NCI-H748 (cell line): Measurements from ENCODE around the gene PAIP1.
A peak's percentile ranks its signal among the peaks of the same experiment; 100 is the strongest.
"Not testable (repeated sequence)": the region's sequence is repeated elsewhere in the genome, so short reads cannot be mapped to it uniquely, and the experiment has no call there.

Experiments used
- DNase-seq: peaks from one replicate; lab custom pipeline; 2025; ENCODE audit not compliant: unreplicated experiment; lab: John Stamatoyannopoulos, UW

The PAIP1 gene

DNA sequence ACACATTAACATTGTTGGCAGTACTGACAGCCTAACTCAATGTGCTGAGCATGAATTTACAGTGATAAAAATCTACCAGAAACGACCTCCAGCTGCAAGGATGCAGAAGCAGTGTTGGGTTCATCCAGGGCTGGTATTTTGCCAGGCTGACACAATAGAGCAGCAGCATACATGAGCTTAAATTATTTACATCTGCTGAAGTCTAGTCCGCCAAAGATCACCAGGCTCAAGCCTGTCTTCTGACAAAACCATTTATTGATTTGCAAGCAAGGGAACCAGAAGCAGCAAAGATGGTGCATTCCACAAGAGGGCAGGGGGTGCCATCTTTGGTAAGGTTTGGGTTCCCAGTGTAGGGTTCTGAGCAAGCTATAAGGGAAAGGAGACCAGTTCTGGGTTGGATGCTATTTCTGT lies 33.2 kb downstream of the PAIP1 start:
- DNase-seq, result no peak

DNA sequence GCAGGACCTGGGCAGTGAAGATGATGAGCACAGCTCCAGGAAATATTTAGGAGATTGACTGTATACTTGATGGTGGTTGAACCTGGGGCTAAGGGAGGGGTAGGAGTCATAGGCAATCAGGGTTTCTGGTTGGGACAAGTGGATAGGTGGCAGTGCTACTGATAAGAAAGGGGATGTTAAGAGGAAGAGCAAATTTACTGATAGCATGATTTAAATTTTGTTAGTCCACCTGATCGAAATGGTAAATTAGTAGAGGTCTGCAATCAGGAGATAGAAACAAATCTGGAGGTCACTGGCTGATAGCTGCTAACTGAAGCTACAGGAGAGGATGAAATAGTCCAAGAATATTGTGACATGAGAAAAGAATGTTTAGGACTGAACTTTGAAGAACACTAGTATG lies 36.3 kb downstream of the PAIP1 start:
- no peak for DNase-seq

DNA sequence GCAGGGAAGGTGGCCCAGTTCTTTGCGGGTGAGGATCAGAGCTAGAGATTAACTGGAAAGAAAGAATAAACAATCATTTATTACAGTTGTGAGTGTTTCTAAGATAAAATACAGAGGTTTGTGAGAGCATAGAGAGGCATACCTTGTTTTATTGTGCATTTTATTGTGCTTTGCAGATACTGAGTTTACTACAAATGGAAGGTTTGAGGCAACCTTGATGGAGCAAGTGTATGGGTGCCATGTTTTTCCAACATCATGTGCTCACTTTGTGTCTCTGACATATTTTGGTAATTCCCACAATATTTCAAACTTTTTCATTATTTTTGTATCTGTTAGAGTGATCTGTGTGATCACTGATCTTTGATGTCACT lies 41.2 kb downstream of the PAIP1 start:
- no peak for DNase-seq

DNA sequence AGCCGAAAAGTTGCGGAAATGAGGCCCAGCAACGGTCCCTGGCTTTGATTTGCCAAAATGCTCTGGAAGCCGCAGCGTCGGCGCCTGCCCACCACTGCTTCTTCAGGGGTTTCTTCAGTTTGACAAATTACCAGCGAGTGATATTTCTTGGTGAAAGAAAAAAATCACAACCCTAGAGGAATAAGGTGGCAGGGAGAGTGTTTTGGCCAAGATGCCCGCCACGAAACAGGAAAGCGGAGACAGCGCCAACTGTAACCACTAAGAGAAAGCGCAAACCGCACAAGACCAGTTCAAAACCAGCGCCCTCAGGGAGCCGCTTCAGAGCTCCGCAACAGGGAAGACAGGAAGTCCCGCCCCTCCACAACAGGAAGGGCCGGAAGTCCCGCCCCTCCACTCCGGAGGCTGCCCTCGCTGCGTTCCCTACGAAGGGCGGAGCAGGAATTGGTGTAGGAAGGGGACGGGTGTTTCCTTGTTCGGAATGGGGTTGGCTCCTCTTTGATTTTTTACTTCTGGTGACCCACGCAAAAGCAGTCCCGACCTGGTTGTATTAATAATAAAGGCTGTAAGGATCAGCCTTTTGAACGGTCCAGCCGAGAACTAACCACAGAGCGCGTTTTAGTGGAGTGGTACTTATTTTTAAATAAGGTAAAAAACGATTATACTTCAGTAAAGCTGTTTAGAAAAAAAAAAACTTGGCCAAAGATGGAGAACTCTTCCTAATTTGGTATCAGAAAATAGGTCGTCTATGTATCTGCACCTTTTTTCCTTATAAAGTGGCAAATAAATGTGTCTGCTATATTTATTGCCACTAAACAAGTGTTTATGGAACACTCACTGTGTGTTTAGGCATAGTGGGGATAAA lies 41.8 kb downstream of the PAIP1 start, which contains the start of gene C5orf34:
C5orf34 (minus strand) TSS at position 333 of the 862 bp plus-strand sequence. CDS start 5,809 bp downstream, outside the sequence.
- DNase-seq, result peak; percentile 100

DNA sequence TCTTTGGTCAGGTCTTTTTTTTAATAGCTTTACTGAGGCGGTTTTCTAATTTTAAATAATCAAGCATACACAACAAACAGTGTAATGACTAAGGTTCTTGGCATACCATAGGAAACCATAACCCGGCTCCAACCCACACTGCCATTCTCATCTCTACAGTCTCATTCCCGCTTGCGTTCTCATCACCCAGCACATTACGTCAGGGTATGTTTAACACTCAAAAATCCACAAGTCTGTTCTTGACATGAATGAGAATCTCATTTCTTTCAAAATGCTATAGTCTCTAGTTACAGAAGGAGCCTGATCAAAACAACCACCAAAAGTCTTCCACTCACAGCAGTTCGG lies 42.4 kb downstream of the PAIP1 start:
- DNase-seq, result peak; percentile 80

DNA sequence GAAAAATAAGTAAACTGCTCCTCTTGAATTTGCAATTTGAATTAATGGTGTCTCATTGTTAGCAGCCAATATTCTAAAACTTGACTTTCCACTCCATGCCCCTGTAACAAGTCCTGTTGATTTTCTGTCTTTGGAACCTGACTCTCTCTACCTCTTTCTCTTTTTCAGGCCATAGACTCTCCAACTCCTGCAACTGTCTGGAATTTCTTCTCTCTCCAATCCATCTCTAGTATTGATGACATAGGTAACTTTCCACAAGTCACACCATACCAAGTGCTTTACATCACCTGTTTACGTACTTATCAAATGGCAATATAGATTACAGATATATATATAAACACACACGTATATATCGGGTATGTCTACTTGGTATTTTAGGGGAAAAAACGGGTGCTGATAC lies 42.9 kb downstream of the PAIP1 start:
- DNase-seq, result no peak

DNA sequence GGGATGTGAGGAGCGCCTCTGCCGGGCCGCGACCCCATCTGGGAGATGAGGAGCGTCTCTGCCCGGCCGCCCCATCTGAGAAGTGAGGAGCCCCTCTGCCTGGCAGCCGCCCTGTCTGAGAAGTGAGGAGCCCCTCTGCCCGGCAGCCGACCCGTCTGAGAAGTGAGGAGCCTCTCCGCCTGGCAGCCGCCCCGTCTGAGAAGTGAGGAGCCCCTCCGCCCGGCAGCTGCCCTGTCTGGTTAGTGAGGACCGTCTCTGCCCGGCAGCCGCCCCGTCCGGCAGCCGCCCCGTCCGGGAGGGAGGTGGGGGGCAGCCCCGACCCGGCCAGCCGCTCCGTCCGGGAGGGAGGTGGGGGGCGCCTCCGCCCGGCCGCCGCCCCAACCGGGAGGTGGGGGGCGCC lies 45.8 kb downstream of the PAIP1 start:
- DNase-seq, result not testable (repeated sequence)

DNA sequence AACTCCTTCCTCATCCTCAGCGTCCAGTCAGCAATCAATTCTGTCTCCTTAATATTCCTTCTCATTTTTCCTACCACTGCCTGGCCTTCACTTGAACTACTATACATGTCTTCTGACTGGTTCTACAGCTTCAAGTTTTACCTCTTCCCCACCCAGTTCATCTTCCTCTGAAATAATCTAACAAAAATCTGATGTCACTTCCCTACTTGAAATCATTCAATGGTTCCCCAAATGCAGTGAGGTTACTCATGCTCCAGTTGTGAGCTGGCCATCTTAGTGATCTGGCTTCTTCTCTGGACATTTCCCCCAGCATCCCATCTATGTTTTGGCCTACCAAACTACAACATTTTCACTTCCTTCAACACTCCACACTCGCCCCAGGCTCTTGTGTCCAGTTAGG lies 58.3 kb downstream of the PAIP1 start:
- no peak for DNase-seq

DNA sequence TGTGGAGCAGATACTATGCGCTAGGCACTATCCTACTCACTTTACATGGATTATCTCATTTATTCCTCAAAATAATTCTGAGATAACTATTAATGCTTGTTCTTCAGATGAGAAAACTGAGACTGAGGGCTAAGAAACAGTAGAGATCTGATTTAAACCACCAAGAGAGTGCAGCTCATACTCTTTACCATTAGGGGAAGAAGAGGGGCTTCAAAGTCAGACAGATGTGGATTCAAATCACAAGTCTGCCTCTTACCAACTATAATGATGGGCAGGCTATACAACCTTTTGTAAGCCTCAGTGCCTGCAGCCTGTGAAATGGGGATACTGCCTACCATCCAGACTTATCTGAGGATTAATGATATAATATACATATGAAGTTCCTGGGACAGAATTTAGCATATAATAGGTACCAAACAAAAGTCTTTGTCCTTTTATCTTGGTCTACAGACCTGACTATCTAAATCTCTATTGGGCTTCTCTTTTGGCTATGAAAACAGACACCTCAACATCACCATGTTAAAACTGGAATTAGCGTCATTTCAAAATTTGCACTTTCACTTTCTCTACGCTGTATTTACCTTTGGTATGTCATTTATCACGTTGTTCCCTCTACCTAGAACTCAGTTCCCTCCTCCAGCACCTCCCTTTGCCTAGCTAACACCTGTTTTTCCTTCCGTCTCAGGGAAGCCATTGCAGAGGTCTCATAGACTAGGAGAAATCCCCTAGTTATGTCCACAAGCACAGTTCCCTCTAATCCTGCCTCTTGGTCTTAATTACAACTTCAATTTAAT lies 59.4 kb downstream of the PAIP1 start:
- no peak for DNase-seq

DNA sequence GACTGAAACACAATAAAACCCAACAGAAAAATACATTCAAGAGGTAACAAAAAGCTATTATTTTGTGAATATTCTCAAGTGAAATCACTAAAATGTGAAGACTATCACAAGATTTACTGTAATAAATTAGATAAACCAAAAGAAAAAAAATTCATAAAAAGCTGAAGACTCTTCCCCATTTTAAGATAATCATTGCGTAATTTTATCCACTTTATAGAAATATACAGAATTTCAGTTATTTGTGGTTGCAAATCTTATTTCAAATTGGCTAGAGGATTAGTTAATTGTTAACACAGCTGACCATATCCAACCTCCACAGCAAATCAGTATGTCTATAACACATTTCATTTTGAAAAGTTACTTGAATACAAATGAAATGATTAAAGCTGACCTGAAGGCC lies 65.6 kb downstream of the PAIP1 start:
- DNase-seq, result no peak

DNA sequence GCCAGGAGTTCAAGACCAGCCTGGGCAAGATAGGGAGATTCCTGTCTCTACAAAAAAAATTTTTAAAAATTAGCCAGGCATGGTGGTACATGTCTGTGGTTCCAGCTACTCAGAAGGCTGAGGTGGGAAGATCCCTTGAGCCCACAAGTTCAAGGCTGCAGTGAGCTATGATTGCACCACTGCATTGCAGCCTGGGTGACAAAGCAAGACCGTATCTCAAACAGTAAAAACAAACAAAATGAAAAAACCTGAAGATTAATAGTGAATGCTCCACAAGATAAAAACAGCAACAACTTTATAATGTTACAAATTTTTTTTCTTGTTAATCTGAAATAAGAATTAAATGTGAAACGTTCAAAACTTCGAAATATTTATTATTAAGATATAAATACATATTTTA lies 70.5 kb downstream of the PAIP1 start:
- DNase-seq, result no peak

DNA sequence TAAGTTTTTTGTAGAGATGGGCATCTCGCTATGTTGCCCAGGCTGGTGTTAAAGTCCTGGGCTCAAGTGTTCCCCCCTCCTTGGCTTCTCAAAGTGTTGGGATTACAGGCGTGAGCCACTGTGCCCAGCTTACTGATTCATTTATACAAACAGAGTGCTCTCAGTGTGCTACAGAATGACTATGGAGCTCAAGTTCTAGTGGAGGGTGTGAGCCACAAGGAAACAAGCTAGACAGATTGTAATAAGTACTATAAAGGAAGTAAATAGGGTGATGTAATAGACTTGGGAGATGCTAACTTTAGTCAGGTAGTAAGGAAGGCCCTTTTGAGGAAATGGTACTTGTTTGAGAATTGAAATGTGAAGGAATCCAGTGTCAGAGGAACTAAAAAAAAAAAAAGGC lies 71.5 kb downstream of the PAIP1 start:
- no peak for DNase-seq

DNA sequence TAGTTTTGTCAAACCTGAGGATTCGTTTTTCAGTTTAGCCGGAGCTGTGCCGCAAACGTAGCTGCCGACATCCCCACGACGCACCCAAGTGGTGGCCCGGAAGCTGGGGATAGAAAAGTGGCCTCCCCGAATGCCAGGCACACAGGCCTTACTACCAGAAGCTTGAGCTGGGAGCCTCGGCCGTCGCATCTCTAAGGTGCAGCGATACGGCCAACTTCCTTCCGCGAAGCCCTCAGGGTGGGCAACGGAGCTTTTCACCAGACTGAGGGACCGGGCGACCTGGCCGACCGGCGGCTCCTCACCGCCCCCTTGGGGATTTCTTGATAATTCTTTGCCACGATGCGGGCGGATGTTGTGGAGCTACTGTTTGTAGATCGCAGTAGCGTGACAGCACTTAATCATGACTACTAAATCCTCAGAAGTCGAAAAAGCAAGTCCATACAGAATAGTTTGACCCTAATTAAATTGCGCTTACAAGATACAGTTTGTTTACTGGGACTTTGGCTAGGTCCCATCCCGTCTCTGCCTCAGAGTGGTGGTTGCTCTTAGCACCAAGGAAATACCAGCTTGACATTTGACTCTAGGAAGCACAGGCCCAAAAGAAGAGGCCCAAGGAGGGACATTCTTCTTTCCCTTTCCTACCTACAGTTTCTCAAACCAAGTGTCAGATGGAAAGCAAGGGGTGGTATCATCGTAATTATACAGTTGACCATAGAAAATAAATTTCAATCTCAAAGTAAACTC lies 72.6 kb downstream of the PAIP1 start:
- peak; percentile 95 for DNase-seq

DNA sequence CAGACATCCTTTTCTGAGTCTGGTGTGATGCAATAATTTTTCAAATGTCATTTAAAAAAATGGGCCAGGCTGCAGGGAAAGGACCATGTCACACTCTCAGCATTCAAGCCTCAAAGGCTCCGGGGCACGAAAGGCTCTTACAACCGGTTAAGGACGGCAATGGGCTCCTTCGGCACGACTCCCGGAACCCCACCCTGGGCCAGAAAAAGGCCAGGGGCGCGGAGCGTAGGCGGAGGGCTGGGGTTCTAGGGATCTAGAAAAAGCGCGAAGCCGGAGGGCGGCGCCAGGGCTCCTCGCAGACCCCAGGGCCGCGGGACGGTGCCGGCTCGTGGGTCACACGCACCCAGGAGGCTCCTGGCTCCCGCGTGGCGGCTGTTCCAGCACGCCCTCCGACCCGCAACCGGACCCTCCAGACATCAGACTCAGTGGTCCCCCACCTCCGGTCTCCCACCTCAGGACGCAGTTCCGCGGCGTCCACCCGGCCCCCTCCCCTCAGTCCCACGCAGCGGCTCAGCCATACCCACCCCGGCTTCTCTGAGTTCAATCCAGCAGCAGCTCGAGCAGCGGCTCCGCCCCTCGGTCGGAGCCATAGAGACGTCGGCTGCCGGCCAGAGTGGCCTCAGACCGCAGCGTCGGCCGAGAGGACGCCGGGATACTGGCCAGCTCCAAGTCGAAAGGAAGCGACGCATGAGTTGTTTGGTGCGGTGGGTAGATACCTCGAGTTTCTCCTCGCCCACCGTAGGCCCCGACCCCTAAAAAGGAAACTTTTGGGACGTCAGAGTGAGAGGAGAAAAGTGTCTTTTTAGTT lies 73.4 kb downstream of the PAIP1 start, which contains the start of gene TMEM267:
TMEM267 (minus strand) TSS at position 568 of the 808 bp plus-strand sequence. CDS start 29,896 bp downstream, outside the sequence.
- peak; percentile 99 for DNase-seq

DNA sequence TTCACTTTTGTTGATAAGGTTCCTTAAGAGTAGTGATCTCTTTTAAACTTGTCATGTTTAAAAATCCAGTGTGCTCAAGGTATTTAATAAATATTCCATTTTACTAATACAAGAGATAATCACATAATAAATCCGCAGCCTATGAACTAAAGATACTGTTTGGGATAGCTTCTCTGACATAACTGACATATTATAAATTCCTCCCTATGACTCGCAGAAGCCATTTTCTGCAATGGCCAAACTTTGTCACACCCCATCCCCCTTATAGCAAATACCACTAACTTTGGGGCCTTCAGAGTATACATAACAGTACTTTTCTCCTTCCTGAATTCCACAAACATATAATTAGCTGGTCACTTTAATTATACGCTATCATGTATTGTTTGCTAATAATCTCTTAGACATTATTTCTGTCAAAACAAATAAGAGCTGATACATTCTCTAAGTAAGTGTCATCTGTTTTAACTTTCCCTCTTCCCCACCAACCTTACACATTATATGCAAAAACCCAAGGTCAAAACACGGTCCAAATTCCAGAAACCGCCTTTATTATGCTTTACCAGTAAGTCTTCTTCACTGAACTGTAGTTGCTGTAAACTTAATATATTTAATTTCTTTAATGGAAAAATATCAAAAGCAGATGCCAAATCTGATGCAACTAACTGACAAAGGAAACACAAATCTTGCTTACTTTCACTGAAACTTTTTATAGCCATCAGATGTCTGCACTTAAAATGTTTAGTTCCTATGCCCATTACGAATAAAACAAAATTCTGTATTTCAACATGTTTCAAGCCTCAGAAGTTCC lies 74.2 kb downstream of the PAIP1 start:
- DNase-seq, result peak; percentile 40
